ENCODE results near the gene STRN3.

DNA sequence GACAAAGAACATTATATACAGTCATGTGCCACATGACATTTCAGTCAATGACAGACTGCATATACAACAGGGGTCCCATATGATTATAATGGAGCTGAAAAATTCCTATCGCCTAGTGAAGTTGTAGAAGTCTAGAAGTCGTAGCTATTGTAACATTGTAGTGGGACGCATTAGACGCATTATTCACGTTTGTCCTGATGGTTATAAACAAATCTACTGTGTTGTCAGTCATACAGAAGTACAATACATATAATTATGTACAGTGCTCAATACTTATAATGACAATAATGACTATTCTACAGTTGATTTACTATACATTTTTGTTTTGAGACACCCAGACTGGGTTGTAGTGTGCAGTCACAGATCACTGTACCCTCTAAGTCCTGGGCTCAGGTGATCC lies 64.8 kb downstream of the STRN3 start:
- TF ChIP-seq, protein P1, sequence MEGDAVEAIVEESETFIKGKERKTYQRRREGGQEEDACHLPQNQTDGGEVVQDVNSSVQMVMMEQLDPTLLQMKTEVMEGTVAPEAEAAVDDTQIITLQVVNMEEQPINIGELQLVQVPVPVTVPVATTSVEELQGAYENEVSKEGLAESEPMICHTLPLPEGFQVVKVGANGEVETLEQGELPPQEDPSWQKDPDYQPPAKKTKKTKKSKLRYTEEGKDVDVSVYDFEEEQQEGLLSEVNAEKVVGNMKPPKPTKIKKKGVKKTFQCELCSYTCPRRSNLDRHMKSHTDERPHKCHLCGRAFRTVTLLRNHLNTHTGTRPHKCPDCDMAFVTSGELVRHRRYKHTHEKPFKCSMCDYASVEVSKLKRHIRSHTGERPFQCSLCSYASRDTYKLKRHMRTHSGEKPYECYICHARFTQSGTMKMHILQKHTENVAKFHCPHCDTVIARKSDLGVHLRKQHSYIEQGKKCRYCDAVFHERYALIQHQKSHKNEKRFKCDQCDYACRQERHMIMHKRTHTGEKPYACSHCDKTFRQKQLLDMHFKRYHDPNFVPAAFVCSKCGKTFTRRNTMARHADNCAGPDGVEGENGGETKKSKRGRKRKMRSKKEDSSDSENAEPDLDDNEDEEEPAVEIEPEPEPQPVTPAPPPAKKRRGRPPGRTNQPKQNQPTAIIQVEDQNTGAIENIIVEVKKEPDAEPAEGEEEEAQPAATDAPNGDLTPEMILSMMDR (IDR thresholded peaks at IDR 0.05; ENCODE audit: control extremely low read depth in 1 of 3, insufficient read depth in 1 of 3, low read depth in 1 of 3, low read length in 3 of 3), result no peak
- TF ChIP-seq POLR2A (IDR thresholded peaks at IDR 0.05; ENCODE audit: control extremely low read depth in 1 of 2, low read depth in 2 of 2, low read length in 2 of 2) (no peak), SP1 (IDR thresholded peaks at IDR 0.05; ENCODE audit: low read depth, low read length) (no peak), KDM5A (IDR thresholded peaks at IDR 0.05; ENCODE audit: low read length) (no peak), PHF8 (conservative IDR thresholded peaks at IDR 0.05; ENCODE audit: low read depth, low read length) (no peak), CREB1 (IDR thresholded peaks at IDR 0.05) (no peak), YY1 (IDR thresholded peaks at IDR 0.05; ENCODE audit: low read depth, low read length) (no peak), HDAC2 (IDR thresholded peaks at IDR 0.05; ENCODE audit: borderline replicate concordance in 1 of 2, low read depth in 2 of 2, low read length in 2 of 2) (no peak), SRF (IDR thresholded peaks at IDR 0.05; ENCODE audit: low read depth, low read length) (no peak), EZH2 (IDR thresholded peaks at IDR 0.05; ENCODE audit: low read depth, low read length, severe bottlenecking) (no peak)

Data from H1 (cell line).